Measurements from ENCODE around the gene PAEP. TPM values are rescaled to one million over a fixed set of nuclear protein-coding genes. Genes with fewer than 3 reads are reported as not detected.

The PAEP gene
- total and polyA plus RNA-seq, 4 donors, result not detected

DNA sequence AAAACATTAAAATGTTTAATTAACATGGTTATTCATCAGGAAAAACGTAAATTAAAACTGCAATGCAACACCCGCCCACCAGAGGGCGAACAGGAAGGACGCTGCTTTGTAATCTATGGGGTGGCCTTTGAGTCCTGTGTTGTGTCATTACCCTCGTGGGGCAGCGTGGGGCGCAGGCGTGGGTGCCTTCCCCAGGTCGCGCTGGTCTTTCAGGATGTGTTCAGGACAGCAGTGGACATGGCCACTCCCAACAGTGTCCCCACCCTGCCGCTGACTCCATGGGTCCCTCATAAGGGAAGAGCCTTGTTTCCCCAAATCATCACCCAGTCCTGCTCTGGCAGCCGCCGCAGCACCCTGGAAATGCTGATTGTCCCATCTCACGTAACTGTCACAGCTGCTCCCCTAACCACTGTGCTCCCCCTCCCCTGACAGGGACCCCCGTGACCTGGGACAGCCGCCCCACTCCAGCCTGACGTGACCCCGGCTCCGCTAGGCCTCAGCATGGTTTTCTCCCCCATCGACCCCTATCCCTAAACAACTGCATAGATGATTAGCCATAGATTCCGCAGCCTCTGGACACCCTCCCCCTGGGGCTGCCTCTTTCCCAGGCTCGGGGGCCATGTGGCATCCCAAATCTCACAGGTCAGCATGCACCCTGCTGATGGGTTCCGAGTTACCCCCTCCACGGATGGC, 41.4 kb downstream of the PAEP start:
- TF ChIP-seq FOXA2 (IDR thresholded peaks at IDR 0.05) (no peak), RAD21 (IDR thresholded peaks at IDR 0.05) (peak; percentile 32 to 66), HNF4G (IDR thresholded peaks at IDR 0.05) (no peak), NR2F2 (IDR thresholded peaks at IDR 0.05) (no peak), YY1 (IDR thresholded peaks at IDR 0.05) (no peak), EGR1 (IDR thresholded peaks at IDR 0.05; ENCODE audit: low read depth in 2 of 2) (no peak), ATF3 (IDR thresholded peaks at IDR 0.05) (no peak), HNF4A (conservative IDR thresholded peaks at IDR 0.05) (peak in 1 of 2 donors; percentile 12), JUND (IDR thresholded peaks at IDR 0.05) (no peak), RXRA (IDR thresholded peaks at IDR 0.05) (no peak), ZBTB33 (IDR thresholded peaks at IDR 0.05) (no peak), MAX (IDR thresholded peaks at IDR 0.05) (no peak), GABPA (IDR thresholded peaks at IDR 0.05 in 1 of 2, conservative IDR thresholded peaks at IDR 0.05 in 1 of 2) (no peak), SP1 (IDR thresholded peaks at IDR 0.05) (no peak), FOXA1 (IDR thresholded peaks at IDR 0.05) (no peak), TAF1 (conservative IDR thresholded peaks at IDR 0.05) (no peak)
- TF ChIP-seq, protein P1, sequence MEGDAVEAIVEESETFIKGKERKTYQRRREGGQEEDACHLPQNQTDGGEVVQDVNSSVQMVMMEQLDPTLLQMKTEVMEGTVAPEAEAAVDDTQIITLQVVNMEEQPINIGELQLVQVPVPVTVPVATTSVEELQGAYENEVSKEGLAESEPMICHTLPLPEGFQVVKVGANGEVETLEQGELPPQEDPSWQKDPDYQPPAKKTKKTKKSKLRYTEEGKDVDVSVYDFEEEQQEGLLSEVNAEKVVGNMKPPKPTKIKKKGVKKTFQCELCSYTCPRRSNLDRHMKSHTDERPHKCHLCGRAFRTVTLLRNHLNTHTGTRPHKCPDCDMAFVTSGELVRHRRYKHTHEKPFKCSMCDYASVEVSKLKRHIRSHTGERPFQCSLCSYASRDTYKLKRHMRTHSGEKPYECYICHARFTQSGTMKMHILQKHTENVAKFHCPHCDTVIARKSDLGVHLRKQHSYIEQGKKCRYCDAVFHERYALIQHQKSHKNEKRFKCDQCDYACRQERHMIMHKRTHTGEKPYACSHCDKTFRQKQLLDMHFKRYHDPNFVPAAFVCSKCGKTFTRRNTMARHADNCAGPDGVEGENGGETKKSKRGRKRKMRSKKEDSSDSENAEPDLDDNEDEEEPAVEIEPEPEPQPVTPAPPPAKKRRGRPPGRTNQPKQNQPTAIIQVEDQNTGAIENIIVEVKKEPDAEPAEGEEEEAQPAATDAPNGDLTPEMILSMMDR (IDR thresholded peaks at IDR 0.05; ENCODE audit: low read depth, low read length, missing input control), result peak; percentile 70
- TF ChIP-seq, protein P2, sequence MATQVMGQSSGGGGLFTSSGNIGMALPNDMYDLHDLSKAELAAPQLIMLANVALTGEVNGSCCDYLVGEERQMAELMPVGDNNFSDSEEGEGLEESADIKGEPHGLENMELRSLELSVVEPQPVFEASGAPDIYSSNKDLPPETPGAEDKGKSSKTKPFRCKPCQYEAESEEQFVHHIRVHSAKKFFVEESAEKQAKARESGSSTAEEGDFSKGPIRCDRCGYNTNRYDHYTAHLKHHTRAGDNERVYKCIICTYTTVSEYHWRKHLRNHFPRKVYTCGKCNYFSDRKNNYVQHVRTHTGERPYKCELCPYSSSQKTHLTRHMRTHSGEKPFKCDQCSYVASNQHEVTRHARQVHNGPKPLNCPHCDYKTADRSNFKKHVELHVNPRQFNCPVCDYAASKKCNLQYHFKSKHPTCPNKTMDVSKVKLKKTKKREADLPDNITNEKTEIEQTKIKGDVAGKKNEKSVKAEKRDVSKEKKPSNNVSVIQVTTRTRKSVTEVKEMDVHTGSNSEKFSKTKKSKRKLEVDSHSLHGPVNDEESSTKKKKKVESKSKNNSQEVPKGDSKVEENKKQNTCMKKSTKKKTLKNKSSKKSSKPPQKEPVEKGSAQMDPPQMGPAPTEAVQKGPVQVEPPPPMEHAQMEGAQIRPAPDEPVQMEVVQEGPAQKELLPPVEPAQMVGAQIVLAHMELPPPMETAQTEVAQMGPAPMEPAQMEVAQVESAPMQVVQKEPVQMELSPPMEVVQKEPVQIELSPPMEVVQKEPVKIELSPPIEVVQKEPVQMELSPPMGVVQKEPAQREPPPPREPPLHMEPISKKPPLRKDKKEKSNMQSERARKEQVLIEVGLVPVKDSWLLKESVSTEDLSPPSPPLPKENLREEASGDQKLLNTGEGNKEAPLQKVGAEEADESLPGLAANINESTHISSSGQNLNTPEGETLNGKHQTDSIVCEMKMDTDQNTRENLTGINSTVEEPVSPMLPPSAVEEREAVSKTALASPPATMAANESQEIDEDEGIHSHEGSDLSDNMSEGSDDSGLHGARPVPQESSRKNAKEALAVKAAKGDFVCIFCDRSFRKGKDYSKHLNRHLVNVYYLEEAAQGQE (IDR thresholded peaks at IDR 0.05), result no peak
- 50% methylated on average over 24 of the region's 24 CpGs for WGBS
- H3K27me3 ChIP-seq (ENCODE audit: control insufficient read depth in 4 of 4, insufficient read depth in 4 of 4, low read length in 3 of 4), result peaks cover 0 to 5% (median 0%) of the 10 kb centered on the region in 4 donors
- DNase-seq (ENCODE audit: low spot score), result peak; percentile 66
- H3K9ac ChIP-seq (ENCODE audit: low read depth in 1 of 2, low read length in 2 of 2), result no peak overlapping the region
- no peaks in the 10 kb centered on the region for H3K9me3 ChIP-seq (ENCODE audit: control insufficient read depth in 4 of 4, low read length in 3 of 4)
- no peak overlapping the region for H3K27ac ChIP-seq (ENCODE audit: low read depth in 1 of 2, low read length in 2 of 2)
- H3K36me3 ChIP-seq (ENCODE audit: control insufficient read depth in 4 of 4, insufficient read depth in 3 of 4, low read depth in 1 of 4, low read length in 3 of 4), result no peaks in the 10 kb centered on the region
- no peak overlapping the region for H3K4me3 ChIP-seq (ENCODE audit: low read depth in 1 of 3, low read length in 3 of 3)
- no peaks in the 10 kb centered on the region for H3K4me1 ChIP-seq (ENCODE audit: control insufficient read depth in 4 of 4, insufficient read depth in 4 of 4, low read length in 3 of 4)
